ENCODE measurements around the gene EIF2AK3. TPM values are rescaled to one million over a fixed set of nuclear protein-coding genes. Genes with fewer than 3 reads are reported as not detected.
A peak's percentile ranks its signal among the peaks of the same experiment; 100 is the strongest.

Gene EIF2AK3
- total and polyA plus RNA-seq, 12 donors = 4.6 to 21.5 (median 9.9) TPM

GRCh38 chr2:88560619-88561307 lies 66.5 kb downstream of the EIF2AK3 start:
- 87 to 94% methylated on average over 3 of the region's 3 CpGs for WGBS, 2 donors
- no peak for DNase-seq
- Histone ChIP-seq H3K9me3 (no peaks in the 10 kb centered on the region), H3K27me3 (no peaks in the 10 kb centered on the region), H3K36me3 (peaks cover 0 to 93% (median 27%) of the 10 kb centered on the region in 9 donors), H3K4me1 (no peaks in the 10 kb centered on the region), H3K4me3 (no peak overlapping the region), H3K27ac (no peak overlapping the region)
- intact Hi-C loops (cut with DNase I) = no loop called here
- no peak for TF ChIP-seq CTCF (IDR thresholded peaks at IDR 0.05)
- ATAC-seq = no peak

- 95 to 96% methylated on average over 1 of the region's 1 CpG for WGBS, 2 donors
- DNase-seq (no peak), ATAC-seq (no peak)
- Histone ChIP-seq H3K9me3 (no peaks in the 10 kb centered on the region), H3K27me3 (no peaks in the 10 kb centered on the region), H3K4me1 (no peaks in the 10 kb centered on the region), H3K27ac (no peak overlapping the region), H3K4me3 (no peak overlapping the region), H3K36me3 (peaks cover 0 to 80% (median 30%) of the 10 kb centered on the region in 9 donors)
- TF ChIP-seq CTCF (IDR thresholded peaks at IDR 0.05) = no peak
- intact Hi-C loops (cut with DNase I) = no loop called here
Measured at GRCh38 chr2:88557290-88557689, 70.0 kb downstream of the EIF2AK3 start.

GRCh38 chr2:88556026-88556425 lies 71.2 kb downstream of the EIF2AK3 start:
- TF ChIP-seq CTCF (IDR thresholded peaks at IDR 0.05) = no peak
- 71 to 75% methylated on average over 7 of the region's 7 CpGs for WGBS, 2 donors
- intact Hi-C loops (cut with DNase I) = no loop called here
- no peaks in the 10 kb centered on the region for H3K4me1 ChIP-seq
- H3K9me3 ChIP-seq = no peaks in the 10 kb centered on the region
- H3K4me3 ChIP-seq = no peak overlapping the region
- no peak for DNase-seq
- no peaks in the 10 kb centered on the region for H3K27me3 ChIP-seq
- H3K27ac ChIP-seq = no peak overlapping the region
- peaks cover 0 to 68% (median 21%) of the 10 kb centered on the region in 9 donors for H3K36me3 ChIP-seq
- no peak for ATAC-seq

GRCh38 chr2:88554189-88554588 lies 73.1 kb downstream of the EIF2AK3 start:
- TF ChIP-seq CTCF (IDR thresholded peaks at IDR 0.05) = peak in 1 of 9 donors; percentile 25
- Histone ChIP-seq H3K27me3 (peaks cover 0 to 18% (median 8%) of the 10 kb centered on the region in 7 donors), H3K36me3 (peaks cover 0 to 50% (median 16%) of the 10 kb centered on the region in 9 donors), H3K4me3 (no peak overlapping the region), H3K9me3 (no peaks in the 10 kb centered on the region), H3K4me1 (peaks cover 0 to 6% (median 0%) of the 10 kb centered on the region in 9 donors), H3K27ac (no peak overlapping the region)
- ATAC-seq (peak in 1 of 8 donors; percentile 39), DNase-seq (no peak)
- WGBS, 2 donors = 90 to 91% methylated on average over 5 of the region's 5 CpGs
- intact Hi-C loops (cut with DNase I) = no loop called here

Measured in heart right ventricle (tissue), 16 donors.